Fibroblast of skin of back (primary cell): ENCODE measurements around the gene SYNPO.

ENCODE experiments used
- DNase-seq: peaks from one replicate; pipeline ENCODE4 v3.0.0-alpha.2; 2013

SYNPO gene

DNA sequence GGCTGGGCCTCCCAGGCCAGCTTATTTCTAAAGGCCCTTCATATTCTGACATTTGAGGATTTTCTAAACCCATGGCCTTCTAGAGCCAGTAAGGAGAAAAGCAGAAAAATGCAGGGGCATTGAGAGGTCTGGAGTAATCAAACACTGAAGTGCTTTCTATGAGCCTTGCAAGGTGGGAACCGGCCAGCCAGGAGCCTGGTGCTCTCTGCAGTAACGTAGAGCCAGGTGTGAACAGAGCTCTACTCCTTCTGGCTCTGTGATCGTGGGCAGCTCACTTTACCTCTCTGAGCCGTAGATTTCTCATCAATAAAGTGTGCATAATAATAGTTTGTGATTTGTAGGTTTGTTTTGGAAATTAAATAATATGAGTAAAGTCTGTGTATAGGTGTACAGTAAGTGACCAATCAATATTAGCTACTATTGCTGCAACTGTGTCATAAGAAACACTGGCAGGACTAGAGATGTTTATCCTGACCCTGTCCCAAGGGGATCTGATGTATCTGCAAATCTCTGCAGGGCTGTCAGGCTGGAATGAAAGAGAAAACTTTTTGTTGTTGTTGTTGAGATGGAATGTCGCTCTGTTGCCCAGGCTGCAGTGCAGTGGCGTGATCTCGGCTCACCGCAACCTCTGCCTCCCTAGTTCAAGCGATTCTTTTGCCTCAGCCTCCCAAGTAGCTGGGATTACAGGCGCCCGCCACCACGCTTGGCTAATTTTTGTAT is 2.7 kb downstream of the SYNPO start:
- no peak for DNase-seq

DNA sequence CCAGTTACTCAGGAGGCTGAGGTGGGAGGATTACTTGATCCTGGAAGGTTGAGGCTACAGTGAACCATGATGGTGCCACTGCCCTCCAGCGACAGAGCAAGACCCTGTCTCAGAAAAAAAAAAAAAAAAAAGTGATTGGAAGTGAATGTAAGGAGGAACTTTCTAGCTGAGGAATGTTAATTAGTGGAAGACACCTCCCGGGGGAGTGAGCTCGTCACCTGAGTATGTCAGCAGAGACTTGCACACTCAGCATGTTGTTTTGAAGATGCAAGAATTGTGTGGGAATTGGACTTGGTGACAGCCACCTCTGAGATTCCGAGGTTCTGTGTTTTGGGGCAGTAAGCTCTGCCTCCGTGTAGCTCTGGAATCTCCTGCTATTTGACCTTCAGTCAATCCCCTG is 3.6 kb downstream of the SYNPO start:
- DNase-seq, result peak; percentile 34

DNA sequence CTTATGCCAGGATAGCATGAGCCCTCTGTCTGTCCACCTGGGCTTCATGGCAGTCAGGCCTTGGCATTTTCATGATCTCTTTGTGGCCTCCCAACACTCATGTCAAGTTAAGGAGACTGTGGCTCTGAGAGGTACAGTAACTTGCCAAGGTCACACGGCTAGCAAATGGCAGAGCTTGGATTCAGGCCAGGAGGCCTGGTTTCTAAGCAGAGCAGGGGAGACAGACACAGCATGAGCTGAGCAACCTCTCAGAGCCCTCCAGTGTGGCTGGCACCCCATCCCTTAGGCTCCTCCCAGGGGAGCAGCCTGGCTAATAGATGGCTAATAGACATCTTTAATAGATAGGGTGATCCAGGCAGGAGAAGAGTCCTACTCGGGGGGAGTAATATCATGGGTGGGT is 4.1 kb downstream of the SYNPO start:
- no peak for DNase-seq

DNA sequence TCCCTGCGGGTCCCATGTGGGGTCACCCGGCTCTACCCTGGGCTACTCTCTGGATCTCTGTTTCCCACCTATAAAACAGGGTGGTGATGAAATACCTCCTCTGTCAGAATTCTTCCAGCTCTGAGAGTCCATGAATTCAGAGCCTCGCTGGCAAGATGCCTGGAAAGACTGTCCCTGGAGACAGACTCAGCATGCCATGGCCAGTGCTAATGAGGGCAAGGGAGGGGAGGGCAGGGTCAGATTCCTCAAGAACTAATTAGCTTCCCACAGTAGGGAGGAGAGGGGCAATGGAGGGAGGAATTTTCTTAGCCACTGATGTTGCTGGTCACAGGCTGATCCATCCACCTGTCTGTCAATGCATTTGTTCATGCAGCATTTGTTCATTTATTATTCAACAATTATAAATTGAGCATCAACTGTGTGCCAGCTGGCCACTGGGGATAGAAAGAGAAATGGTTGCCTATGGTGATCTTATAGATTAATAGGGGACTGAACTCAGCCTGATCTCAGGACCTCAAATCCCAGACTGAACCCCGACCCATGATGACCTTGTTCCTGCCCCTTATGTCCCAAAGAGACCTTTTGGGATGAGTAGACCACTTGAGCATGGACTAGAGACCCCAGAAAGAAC is 4.7 kb downstream of the SYNPO start:
- peak; percentile 92 for DNase-seq

DNA sequence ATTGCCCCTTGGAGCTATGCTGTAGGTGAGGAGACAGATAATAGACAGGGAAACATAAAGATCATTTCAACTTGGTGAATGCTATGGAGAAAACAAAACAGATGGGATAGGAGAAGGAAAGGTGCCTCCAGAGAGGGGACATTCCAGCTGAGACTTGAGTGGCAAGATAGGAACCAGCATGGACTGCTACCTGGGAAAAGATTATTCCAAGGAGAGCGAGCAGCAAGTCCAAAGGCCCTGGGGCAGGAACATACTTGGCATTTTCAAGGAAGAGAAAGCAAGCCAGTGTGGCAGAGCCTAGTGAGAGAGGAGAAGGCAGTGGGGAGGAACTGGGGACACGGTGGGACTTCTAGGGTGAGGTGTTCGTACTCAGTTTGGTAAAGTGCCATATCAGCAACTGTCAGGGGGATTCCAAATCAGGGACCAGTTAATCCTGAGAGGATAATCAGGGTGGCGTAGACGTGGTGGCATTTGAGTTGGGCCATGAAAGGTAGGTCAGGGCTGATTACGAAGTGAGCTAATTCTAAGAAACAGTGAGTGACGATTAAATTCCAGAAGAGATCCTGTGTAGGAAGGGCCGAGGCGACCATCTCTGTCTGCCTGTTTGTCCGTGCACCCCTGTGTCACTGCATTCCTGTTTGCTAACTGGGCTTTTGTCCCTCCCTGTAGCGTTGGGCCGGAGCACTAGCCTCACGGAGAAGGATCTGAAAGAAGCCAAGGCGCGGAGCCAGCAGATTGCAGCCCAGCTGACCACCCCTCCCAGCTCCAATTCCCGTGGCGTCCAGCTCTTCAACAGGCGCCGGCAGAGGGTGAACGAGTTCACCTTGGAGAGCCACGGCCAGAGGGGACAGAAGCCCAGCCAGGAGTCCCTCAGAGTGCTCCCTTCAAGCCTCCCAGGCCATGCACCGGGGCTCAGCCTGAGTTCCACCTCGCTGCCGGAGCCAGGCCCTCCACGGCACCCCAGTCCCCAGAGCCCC is 7.1 kb downstream of the SYNPO start:
- no peak for DNase-seq

DNA sequence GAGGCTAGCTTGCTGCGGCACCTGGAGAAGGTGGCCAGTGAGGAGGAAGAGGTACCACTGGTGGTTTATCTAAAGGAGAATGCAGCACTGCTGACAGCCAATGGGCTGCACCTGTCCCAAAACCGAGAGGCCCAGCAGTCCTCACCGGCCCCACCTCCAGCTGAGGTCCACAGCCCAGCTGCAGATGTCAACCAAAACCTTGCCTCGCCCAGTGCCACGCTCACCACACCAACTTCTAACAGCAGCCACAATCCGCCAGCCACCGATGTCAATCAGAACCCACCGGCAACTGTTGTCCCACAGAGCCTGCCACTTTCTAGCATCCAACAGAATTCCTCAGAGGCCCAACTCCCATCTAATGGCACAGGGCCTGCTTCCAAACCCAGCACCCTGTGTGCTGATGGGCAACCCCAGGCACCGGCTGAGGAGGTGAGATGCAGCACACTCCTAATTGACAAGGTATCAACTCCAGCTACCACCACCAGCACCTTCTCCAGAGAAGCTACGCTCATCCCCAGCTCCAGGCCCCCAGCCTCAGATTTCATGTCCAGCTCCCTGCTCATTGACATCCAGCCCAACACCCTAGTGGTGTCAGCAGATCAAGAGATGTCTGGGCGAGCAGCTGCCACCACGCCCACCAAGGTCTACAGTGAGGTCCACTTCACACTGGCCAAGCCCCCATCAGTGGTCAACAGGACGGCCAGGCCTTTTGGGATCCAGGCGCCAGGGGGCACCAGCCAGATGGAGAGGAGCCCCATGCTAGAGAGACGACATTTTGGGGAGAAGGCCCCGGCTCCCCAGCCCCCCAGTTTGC is 8.0 kb downstream of the SYNPO start:
- no peak for DNase-seq

DNA sequence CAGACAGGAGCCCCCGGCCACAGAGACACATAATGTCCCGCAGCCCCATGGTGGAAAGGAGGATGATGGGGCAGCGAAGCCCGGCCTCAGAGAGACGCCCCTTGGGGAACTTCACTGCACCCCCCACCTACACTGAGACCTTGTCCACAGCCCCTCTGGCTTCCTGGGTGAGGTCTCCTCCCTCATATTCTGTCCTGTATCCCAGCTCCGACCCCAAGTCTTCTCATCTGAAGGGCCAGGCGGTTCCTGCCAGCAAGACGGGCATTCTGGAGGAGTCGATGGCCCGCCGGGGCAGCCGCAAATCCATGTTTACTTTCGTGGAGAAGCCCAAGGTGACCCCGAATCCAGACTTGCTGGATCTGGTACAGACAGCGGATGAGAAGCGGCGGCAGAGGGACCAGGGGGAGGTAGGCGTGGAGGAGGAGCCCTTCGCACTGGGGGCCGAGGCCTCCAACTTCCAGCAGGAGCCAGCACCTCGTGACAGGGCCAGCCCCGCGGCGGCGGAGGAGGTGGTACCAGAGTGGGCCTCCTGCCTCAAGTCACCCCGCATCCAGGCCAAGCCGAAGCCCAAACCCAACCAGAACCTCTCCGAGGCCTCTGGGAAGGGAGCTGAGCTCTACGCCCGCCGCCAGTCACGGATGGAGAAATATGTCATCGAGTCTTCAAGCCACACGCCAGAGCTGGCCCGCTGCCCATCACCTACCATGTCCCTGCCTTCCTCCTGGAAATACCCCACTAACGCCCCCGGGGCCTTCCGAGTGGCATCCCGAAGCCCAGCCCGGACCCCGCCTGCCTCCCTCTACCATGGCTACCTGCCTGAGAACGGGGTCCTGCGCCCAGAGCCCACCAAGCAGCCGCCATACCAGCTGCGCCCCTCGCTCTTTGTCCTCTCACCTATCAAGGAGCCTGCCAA is 8.9 kb downstream of the SYNPO start:
- no peak for DNase-seq

DNA sequence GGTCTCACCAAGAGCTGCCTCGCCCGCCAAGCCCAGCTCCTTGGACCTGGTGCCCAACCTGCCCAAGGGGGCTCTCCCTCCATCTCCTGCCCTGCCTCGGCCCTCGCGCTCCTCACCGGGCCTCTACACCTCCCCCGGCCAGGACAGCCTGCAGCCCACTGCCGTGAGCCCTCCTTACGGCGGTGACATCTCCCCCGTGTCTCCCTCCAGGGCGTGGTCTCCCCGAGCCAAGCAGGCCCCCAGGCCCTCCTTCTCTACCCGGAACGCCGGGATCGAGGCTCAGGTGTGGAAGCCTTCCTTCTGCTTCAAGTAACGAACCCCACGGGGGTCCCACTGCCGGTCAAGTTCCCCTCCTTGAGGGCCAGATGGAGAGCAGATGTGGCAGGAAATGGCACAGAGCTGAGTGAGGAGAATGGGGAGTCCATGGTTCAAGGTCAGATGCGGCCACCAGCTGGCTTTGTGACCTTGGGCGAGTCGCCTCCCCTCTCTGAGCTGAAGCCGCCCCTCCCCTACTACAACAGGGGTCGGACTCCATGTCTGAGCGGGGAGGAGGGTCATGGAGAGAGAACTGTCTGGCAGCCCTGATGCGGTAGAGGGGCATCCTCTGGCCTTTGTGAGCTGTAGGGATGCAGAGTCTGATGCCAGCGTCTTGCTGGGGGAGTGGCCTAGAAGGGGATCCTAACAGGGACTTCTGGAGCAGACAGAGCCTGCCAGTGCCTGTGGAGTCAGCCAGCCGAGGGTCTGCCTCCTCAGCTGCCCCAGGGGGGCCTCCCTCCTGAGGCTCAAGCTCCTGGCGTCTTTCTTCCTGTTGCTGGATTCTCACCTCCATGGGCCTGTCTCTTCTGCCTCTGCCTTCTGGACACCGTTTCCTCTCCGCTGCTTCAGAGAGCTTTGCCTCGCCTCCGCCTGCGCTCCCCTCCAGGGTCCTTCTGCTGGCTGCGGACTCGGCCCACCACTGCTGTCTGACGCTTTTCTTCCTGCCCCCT is 9.9 kb downstream of the SYNPO start:
- no peak for DNase-seq

DNA sequence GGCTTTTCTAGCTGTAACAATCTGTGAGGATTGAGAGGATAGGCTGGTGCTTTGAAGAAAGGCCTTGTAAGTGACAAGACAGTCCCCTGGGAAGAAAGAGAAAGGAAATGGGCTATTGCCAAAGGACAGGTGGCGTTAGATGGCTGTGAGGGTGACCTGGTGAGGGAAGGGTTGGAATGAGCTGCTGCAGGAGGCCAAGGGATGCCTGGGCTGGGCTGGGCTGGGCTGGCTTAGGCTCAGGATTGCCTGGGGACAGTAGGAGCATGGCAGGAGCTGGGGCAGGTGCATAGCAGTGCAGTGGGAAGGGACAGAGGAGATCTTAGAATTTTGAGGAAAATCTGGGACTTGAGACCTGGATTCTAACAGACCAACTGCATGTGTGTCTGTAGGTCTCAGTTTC is 10.9 kb downstream of the SYNPO start:
- no peak for DNase-seq

DNA sequence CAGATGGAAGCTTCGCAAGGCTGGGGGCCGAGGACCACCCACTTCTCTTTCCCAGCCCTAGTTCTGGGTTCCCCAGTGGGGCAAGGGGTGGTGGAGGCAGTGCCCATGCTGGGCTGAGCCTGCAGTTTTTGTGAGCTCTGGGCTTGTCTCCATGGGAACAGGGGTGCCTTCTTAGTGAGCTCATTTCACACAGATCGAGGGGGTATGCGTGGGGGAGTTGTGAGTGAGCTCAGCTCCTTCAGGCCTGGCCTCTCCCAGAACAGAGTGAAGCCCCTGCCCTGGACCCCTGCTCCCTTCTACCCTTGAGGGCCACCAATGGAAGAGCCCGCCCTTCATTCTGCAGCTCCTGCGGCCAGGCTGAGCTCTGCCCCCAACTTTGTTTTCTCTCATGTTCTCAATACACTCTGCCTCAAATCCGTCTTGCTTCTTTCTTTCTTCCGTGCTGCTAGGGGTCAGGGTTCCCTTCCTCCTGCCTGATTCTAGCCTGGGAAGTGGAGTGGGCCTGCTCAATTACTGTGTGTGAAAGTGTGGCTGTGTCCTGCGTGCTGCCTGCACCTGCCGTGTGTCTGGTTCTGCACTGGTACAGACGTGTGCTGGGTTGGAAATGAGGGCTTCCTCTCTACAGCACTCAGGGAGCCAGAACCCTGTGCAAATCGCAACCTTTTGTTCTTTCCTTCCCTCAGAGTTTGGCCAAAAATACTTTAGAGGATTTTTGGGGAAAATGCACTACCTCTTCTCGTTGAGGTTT is 11.6 kb downstream of the SYNPO start:
- no peak for DNase-seq

DNA sequence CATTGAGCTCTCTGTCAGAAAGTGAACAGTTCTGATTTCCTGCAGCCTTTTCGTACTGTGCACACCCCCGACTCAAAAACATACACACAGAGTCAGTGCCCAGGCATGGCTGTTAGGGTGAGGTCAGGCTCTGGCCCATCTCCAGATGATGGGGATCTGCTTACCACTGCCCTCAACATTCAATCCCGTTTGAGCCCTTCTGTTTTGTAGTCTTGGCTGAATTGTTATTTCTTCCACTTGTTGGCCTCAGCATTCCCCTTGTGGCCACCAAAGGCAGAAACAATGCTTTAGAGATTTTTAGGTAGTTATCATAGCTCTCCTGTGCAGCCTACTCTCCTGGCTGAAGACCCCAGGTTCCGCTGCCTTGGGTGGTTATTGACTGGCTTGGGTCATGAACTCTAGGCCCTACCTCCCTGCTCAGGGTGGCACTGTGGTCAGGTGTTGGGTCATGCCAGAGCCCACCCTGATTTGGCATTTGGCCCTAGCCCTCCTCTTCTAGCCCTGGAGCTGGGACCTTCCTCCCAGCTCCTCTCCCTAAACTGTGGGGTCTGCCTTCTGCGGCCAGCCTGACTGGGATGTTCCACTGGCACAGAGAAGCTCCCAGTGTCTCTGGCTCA is 12.8 kb downstream of the SYNPO start:
- peak; percentile 72 for DNase-seq

DNA sequence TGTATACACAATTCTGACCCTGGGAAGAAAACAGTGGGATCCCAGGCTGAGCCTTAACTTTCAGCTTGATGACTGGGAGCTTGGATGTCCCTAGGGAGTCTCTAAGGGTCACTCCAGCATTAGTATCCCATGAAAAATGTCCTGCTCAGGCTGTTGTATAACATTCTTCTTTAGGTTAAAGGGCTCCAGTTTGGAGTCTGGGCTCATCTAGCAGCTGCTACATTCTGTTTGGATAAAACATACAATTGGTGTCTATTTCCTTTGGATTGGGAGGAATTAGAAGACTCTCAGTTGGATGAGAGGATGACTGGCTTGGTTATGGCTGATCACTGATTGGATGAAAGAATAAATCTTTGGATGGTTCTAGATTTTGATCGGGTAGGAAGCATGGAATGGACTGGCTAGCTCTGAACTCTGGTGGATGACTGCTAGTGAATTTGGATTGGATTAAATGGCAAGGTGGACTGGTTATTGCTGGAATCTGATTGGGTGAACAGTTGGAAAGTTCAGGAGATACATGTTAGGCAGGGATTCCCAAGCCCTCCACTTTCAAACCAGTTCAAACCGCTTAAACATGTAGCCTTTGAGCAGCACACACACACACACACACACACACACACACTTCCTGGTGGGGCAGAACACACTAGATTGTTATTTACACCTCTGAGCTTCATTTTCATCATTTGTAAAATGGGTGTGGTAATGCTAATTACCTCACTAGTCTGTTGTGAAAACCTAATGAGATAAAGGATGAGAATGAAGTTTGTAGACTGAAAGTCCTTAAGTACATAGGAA is 13.5 kb downstream of the SYNPO start:
- DNase-seq, result peak; percentile 50

DNA sequence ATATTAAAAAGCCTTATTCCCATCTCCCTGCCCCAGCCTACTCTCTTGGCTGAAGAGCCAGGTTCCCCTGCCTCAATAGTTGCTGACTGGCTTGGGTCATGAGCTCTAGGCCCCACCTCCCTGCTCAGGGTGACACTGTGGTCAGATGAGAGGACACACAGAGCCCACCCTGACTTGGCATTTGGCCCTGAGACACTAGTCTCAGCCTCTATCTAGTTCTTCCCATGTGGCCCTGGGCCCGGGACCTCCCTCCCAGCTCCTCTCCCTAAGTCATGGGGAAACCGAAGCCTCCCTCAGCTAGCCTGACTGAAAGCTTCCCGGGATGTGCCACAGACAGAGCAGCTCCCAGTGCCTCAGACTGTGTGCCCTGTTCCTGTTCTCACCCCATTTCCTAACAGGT is 14.8 kb downstream of the SYNPO start:
- no peak for DNase-seq

DNA sequence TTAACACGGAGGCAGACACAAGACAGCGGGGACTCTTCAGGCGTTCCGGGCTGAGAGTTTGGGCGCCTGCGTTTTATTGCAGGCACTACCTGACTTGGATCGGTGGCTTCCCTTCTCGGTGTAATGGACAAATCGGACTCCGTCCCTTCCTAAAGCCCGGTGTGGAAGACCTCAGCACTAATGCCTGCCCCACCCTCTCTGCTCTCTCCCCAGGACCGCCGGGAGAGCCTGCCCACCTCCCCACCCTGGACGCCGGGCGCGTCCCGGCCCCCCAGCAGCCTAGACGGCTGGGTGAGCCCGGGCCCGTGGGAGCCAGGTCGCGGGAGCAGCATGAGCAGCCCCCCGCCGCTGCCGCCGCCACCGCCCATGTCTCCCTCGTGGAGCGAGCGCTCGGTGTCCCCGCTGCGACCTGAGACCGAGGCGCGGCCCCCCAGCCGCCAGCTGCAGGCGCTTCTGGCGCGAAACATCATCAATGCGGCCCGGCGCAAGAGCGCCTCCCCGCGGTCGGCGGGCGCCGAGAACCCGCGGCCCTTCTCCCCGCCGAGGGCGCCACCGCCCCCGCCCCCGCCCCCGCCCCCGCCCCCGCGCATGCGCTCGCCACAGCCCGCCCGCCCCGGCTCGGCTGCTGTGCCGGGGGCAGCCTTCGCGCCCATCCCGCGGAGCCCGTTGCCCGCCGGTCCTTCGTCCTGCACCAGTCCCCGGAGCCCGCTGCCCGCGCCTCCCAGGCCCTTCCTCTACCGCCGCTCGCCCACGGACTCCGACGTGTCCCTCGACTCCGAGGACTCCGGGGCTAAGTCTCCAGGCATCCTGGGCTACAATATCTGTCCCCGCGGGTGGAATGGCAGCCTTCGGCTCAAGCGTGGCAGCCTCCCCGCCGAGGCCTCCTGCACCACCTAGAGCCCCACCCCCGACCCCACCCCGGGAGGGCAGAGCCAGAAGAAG is 16.0 kb downstream of the SYNPO start:
- DNase-seq, result peak; percentile 57

DNA sequence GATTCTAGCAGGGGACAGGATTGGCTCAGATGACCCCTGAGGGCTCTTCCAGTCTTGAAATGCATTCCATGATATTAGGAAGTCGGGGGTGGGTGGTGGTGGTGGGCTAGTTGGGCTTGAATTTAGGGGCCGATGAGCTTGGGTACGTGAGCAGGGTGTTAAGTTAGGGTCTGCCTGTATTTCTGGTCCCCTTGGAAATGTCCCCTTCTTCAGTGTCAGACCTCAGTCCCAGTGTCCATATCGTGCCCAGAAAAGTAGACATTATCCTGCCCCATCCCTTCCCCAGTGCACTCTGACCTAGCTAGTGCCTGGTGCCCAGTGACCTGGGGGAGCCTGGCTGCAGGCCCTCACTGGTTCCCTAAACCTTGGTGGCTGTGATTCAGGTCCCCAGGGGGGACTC is 17.7 kb downstream of the SYNPO start:
- no peak for DNase-seq

DNA sequence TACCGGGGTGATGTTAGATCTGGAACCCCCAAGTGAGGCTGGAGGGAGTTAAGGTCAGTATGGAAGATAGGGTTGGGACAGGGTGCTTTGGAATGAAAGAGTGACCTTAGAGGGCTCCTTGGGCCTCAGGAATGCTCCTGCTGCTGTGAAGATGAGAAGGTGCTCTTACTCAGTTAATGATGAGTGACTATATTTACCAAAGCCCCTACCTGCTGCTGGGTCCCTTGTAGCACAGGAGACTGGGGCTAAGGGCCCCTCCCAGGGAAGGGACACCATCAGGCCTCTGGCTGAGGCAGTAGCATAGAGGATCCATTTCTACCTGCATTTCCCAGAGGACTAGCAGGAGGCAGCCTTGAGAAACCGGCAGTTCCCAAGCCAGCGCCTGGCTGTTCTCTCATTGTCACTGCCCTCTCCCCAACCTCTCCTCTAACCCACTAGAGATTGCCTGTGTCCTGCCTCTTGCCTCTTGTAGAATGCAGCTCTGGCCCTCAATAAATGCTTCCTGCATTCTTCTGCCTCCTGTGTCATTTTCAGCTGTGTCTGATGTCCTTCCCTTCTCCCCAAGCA is 18.3 kb downstream of the SYNPO start:
- no peak for DNase-seq
